HAP-1 (cell line): Measurements from ENCODE around the gene TRIM38.

Experiments
- DNase-seq, 2 experiments: peaks; one replicate each; pipeline ENCODE4 v3.0.0-alpha.2; 2016 to 2020; ENCODE audit warnings: low spot score in 2 of 2
- H3K27me3 ChIP-seq: fragments of 250-450 bp; sonication (Bioruptor Pico); 2 replicates; pipeline ENCODE4 v1.5.1; 2020; ENCODE audit warnings: low read depth, mild to moderate bottlenecking, moderate library complexity
- H3K36me3 ChIP-seq: fragments of 250-450 bp; sonication (Bioruptor Pico); replicated peaks from 2 replicates; pipeline ENCODE4 v1.5.1; 2020; ENCODE audit warnings: mild to moderate bottlenecking
- H3K4me1 ChIP-seq: fragments of 250-450 bp; sonication (Bioruptor Pico); 2 replicates; pipeline ENCODE4 v1.5.1; 2020; ENCODE audit warnings: mild to moderate bottlenecking
- H3K4me3 ChIP-seq: fragments of 250-450 bp; sonication (Bioruptor Pico); 2 replicates; pipeline ENCODE4 v1.5.1; 2020; ENCODE audit warnings: mild to moderate bottlenecking, moderate library complexity
- H3K9me3 ChIP-seq: fragments of 250-450 bp; sonication (Bioruptor Pico); 2 replicates; pipeline ENCODE4 v1.5.1; 2020; ENCODE audit warnings: mild to moderate bottlenecking, moderate library complexity
- in situ Hi-C: fragments of 300-500 bp; cut with MboI; formaldehyde crosslinking; loops from 3 replicates; pipeline ENCODE4 v1.14.3; 2020; ENCODE audit warnings: low sequenced_read_pairs, inconsistent platforms, mixed read lengths

TRIM38 gene, protein sequence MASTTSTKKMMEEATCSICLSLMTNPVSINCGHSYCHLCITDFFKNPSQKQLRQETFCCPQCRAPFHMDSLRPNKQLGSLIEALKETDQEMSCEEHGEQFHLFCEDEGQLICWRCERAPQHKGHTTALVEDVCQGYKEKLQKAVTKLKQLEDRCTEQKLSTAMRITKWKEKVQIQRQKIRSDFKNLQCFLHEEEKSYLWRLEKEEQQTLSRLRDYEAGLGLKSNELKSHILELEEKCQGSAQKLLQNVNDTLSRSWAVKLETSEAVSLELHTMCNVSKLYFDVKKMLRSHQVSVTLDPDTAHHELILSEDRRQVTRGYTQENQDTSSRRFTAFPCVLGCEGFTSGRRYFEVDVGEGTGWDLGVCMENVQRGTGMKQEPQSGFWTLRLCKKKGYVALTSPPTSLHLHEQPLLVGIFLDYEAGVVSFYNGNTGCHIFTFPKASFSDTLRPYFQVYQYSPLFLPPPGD

DNA sequence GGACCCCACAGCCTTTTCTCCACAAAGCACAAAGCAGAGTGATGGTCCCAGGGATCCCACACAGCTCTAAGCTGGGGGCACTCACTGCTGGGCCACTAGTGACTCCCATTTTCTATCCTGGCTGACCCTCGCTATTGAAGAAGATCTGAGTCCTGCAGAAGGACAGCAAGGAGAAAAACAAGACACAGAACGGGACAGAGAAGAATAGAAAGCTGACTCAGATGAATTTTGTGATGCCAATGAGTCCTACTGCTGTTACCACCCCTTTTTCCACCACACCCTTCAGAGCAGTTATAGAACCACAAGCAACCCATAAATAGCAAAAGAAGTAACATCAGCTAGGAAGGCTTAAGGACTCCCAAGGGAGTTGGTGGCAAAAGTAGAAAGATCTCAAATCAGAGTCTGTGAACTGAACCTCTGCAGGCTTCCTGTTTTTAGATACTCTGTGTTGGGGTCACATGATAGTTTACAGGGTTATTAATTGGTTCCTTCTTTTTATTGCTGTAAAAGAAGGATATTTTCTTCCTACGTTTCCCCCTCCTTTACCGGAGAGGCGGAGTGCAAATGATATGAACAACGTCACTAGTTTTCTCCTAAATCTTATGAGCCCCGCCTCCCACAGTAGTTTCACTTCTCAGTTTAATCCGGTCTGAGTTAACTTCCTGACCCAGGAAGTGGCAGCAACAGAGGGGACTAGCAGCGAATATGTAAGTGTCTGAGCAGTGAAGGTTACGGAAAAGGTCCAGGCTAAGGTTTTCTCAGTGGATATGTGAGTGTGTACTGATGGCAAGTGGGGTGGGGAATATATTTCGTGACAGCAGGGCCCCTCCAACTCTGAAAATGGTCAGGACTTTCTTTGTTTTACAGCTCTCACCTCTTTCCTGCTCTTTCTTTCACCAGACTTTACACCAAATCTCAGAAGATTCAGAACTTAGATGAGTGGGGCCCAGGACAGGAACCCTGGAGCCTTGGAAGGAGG lies at the start of gene TRIM38:
Gene TRIM38, plus strand, starts transcription at position 654 of the 979 bp plus-strand sequence. CDS start 3,721 bp downstream, outside the sequence.
- DNase-seq: peak; percentile 78 to 91
- in situ Hi-C loops: no loop called here
- no peaks in the 10 kb centered on the region for H3K27me3 ChIP-seq
- peaks cover 33% of the 10 kb centered on the region for H3K4me1 ChIP-seq
- H3K9me3 ChIP-seq: 0 out of 2 replicates have a peak, but pooled peaks cover 2% of the 10 kb centered on the region
- H3K4me3 ChIP-seq: peak within 1 kb of the TSS; percentile 33
- peaks cover 10% of the 10 kb centered on the region for H3K36me3 ChIP-seq

DNA sequence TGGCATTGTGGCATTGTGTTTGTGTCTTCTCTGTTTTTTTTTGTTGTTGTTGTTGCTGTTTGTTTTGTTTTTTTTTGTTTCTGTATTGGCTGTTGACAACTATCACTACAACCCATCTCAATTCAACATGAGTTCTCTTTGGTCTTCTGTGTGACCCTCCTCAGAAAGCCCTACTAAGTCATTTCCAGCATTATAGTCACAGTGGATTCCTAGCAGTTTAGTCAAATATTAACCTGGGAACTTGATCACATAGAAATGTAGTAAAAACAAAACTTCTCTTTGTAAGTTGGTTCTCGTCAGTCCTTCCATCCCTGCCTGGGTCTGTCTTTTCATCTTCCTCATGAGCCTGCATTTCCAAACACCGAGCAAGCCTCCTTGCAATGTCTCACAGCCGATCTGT lies 48.9 kb upstream of the TRIM38 start:
- in situ Hi-C loops: no loop called here
- Histone ChIP-seq H3K4me3 (no peak overlapping the region), H3K4me1 (no peaks in the 10 kb centered on the region), H3K36me3 (no peaks in the 10 kb centered on the region), H3K9me3 (no peaks in the 10 kb centered on the region), H3K27me3 (no peaks in the 10 kb centered on the region)
- no peak for DNase-seq

DNA sequence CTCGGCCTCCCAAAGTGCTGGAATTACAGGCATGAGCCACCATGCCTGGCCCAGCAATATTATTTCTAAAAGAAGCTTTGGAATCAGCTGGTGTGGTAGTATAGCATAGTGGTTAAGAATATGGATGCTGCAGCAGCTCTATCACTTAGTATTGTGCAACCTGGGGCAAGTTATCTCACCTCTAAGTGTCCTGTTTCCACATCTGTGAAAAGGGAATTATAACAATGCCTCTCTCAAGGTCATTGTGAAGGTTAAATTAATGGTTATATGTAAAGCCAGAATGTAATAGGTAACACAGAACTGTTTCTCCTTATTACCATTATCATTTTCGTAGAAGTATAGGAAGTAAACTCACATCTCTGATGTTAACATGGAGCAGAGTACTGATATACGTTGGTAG lies 46.3 kb upstream of the TRIM38 start:
- no peaks in the 10 kb centered on the region for H3K4me1 ChIP-seq
- H3K27me3 ChIP-seq: no peaks in the 10 kb centered on the region
- no peak overlapping the region for H3K4me3 ChIP-seq
- in situ Hi-C loops: no loop called here
- H3K36me3 ChIP-seq: no peaks in the 10 kb centered on the region
- DNase-seq: no peak
- H3K9me3 ChIP-seq: no peaks in the 10 kb centered on the region

DNA sequence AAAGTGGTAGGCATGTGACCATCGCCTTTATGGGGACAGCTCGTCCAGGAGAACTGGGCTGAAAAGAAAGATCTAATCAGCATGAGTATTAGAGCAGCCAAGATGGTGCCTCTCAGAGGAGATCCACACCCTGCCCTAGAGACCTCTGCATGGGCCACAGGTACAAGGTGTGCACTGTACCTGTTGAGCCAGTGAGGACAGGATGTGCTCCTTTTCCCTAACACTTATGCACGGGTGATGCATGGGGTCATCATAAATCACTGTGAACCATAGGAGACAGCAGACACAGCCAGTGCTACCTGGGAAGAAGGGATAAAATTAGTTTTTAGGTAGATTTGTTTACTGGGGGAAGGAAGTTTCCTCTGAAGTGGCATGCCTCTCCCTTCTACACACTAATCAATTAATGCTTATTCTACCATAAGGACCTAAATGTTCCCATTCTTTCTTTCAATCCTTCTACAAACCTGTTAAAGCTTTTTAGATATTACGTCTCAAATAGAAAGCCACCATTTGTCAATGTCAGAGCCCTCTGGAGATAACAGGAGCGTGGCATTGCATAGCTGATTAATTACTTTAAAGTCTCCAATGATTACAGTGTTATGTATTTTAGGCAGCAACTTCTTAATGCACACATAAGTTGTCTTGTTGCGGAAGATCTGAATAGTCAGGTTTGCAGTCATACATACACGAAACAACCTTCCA lies 45.7 kb upstream of the TRIM38 start:
- DNase-seq: no peak
- no peak overlapping the region for H3K4me3 ChIP-seq
- no peaks in the 10 kb centered on the region for H3K4me1 ChIP-seq
- no peaks in the 10 kb centered on the region for H3K27me3 ChIP-seq
- H3K9me3 ChIP-seq: no peaks in the 10 kb centered on the region
- no peaks in the 10 kb centered on the region for H3K36me3 ChIP-seq
- in situ Hi-C loops: no loop called here

DNA sequence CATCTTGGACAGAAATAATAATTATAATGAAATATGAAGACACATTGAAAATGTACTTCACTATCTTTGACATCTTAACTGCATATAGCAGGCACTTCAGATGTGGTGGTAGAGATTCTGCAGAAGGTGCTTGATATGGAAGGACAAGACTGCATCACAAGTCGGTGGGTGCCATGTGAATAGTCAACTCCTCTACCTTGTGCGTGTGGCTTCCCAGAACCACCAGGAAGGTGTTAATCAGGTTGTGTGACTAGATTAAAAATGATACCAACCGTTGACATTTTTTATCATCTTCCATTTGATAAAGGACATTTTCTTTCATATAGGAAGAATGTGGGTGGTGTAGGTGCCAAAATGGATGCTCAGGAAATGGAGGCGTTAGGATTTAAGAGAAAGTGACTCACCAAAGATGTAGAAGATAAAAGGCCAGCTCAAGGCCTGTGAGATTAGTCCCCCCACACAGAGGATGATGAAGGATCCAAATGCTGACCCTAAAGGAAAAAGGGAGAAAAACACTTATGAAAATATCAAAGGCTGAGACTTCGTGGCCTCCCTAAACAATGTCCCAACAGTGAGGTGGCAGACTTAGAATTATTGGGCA lies 44.4 kb upstream of the TRIM38 start:
- in situ Hi-C loops: no loop called here
- H3K4me1 ChIP-seq: no peaks in the 10 kb centered on the region
- no peak overlapping the region for H3K4me3 ChIP-seq
- H3K36me3 ChIP-seq: no peaks in the 10 kb centered on the region
- DNase-seq: no peak
- H3K9me3 ChIP-seq: no peaks in the 10 kb centered on the region
- no peaks in the 10 kb centered on the region for H3K27me3 ChIP-seq

DNA sequence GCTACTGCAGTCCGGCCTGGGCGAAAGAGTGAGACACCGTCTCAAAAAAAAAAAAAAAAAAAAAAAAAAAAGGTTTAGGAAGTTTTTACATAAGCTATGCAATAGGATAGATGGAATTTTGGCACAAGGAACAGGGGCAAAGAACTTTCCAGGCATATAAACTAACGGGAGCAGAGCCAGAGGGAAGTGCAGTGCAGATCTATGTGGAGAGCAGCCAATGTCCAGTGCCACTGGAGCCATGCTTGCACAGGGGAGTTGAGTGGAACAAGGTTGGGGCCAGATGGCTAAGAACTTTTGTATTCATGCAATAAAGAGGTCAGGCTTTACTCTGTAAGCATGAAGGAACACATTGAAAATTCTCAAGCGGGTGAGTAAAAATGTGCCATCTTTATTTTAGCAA lies 42.9 kb upstream of the TRIM38 start:
- no peaks in the 10 kb centered on the region for H3K4me1 ChIP-seq
- H3K36me3 ChIP-seq: no peaks in the 10 kb centered on the region
- in situ Hi-C loops: no loop called here
- no peak for DNase-seq
- H3K27me3 ChIP-seq: no peaks in the 10 kb centered on the region
- H3K4me3 ChIP-seq: no peak overlapping the region
- no peaks in the 10 kb centered on the region for H3K9me3 ChIP-seq

DNA sequence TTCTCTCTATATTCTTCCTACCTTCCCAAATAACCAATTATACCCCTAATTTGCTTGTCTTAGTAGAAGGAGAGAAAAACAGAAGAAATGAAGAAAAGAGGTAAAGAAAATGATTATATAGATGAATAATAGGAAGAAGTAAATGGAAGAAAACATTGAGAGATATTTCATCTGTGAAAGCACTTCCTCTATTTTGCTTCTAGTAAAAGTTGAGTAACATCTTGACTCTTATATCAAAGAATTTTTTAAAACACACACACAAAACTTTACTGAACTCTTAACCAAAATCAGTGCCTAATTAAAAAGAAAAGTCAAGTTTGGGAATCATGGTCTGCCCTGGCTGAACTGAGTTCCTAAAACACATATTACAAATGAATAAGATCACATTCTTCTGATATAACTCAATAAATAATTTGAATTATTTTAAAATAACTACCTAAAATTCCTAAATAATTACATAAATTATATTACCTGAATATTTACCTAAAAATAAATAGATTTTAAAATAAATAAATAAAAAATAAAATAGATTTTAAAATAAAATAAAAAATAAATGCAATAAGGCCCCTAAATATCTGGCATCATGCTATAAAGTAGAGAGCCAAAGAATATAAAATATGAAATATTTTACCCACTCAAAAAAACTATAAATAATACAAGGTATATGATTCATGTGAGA lies 40.9 kb upstream of the TRIM38 start:
- H3K27me3 ChIP-seq: no peaks in the 10 kb centered on the region
- no peaks in the 10 kb centered on the region for H3K9me3 ChIP-seq
- DNase-seq: no peak
- in situ Hi-C loops: no loop called here
- H3K4me1 ChIP-seq: no peaks in the 10 kb centered on the region
- H3K4me3 ChIP-seq: no peak overlapping the region
- no peaks in the 10 kb centered on the region for H3K36me3 ChIP-seq

DNA sequence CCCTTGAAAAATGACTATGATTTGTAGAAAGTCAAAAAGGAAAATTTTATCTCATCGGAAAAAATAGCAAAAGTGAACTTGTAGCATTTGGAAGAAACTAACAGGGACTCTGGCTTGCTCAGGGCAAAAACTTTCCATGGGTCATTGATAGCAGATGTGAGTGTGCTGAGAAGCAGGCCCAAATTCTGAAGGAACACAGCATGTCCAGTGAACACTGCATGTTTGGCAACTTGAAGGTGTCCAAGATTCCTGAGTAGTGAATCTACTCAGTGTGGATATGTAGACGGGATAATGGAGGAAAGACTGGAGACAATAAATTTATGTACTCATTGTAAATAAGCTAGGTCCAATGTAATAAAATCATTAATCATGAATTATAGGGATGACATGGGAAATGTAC lies 40.3 kb upstream of the TRIM38 start:
- Histone ChIP-seq H3K9me3 (no peaks in the 10 kb centered on the region), H3K4me1 (no peaks in the 10 kb centered on the region), H3K36me3 (no peaks in the 10 kb centered on the region), H3K4me3 (no peak overlapping the region), H3K27me3 (no peaks in the 10 kb centered on the region)
- DNase-seq: no peak
- in situ Hi-C loops: no loop called here

DNA sequence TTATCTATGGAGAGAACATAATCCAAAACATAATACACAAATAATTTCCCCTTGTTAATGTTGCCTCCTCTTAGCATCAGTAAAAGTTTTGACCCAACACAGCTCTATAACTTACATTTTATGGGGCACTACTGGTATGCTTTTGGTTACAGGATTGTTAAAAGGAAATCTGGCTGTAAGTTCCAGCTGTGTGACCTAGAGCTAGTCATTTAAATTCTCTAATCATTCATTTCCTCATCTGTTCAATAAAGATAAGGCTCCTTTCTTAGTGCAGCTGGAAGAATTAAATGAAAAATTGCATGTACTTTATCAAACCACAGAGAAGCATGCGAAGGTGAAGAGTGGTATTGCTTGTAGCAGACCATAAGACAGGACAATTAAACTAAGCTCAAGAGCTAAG lies 36.7 kb upstream of the TRIM38 start:
- Histone ChIP-seq H3K4me3 (no peak overlapping the region), H3K4me1 (no peaks in the 10 kb centered on the region), H3K9me3 (no peaks in the 10 kb centered on the region), H3K27me3 (no peaks in the 10 kb centered on the region), H3K36me3 (no peaks in the 10 kb centered on the region)
- in situ Hi-C loops: no loop called here
- no peak for DNase-seq

DNA sequence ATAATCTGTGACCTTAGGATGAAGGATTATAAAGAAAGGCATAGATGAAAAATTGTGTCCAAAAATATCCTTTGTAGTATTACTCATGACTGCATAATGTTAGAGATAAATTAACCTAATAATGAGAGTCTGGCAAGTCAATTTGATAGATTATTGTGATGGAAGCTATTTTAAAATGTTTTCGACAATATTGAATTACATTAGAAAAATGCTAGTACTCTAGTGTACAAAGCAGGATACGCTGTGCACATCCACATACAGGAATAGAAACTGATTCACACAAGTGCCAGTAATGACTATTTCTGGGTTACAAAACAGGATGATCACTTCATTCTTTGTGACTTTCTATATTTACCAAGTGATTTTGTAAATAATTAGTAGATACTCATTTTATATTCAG lies 35.4 kb upstream of the TRIM38 start:
- Histone ChIP-seq H3K36me3 (no peaks in the 10 kb centered on the region), H3K4me1 (no peaks in the 10 kb centered on the region), H3K27me3 (no peaks in the 10 kb centered on the region), H3K9me3 (no peaks in the 10 kb centered on the region), H3K4me3 (no peak overlapping the region)
- in situ Hi-C loops: no loop called here
- no peak for DNase-seq

DNA sequence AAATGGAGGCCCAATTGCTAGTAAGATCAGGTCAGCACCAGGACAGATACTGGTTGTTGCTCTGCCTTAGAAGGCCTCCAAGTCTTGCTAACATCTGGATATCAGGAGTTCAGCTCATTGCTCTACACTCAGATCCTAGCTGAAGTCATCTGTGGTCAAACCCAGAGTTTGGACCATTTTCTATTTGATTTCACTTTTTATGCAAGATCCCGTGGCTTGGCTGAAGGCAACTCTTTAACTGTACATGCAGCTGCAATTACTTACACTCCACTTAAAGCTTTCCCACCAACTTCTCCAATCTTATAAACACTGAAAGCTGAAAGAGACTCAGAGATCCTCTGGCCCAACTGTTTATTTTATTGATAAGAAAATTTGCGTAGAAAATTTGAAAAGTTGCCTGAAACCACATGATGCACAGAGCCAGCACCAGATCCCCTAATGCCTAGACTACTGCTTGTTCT lies 34.8 kb upstream of the TRIM38 start:
- H3K4me1 ChIP-seq: no peaks in the 10 kb centered on the region
- no peaks in the 10 kb centered on the region for H3K9me3 ChIP-seq
- DNase-seq: no peak
- H3K36me3 ChIP-seq: no peaks in the 10 kb centered on the region
- H3K4me3 ChIP-seq: no peak overlapping the region
- no peaks in the 10 kb centered on the region for H3K27me3 ChIP-seq
- in situ Hi-C loops: no loop called here

DNA sequence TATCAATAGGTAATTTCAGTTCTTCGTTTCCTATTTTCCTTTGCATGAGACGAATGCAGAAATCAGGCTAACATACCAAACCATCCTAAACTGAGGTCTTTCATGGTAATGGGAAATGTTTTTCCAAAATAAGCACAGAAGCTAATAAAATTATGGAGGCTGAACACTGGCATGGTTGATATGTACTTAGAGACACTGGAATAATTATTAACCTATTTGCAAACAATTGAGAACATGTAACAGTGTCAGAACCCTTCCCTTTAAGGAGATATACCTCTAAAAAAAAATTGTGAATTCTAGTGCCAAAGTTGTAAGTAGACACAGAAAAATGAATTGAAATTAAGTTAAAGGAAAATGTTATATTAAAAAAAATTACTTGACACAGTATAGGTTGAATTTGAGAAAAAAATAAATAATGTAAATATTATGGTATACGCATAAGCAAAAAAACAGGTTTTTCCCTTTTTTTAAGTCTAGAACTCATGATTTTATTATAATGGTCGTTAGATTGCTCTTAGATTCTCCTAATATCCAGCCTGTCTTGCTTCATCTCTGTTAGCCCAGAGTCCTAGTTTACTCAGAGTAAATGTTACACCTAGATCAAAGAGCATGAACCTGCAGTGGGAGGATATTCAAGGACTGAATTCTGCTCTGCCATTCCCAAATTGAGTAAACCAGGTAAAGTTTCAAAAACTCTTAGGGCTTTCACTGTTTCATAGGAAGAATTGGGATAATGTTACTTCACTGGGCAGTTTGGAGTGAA lies 33.9 kb upstream of the TRIM38 start:
- in situ Hi-C loops: no loop called here
- Histone ChIP-seq H3K4me1 (no peaks in the 10 kb centered on the region), H3K36me3 (no peaks in the 10 kb centered on the region), H3K9me3 (no peaks in the 10 kb centered on the region), H3K27me3 (0 out of 2 replicates have a peak, but pooled peaks cover 2% of the 10 kb centered on the region), H3K4me3 (no peak overlapping the region)
- no peak for DNase-seq
